Progenitor cell of endocrine pancreas (in vitro differentiated cells): ENCODE results near the gene RPS6KB1. TPM values are rescaled to one million over a fixed set of nuclear protein-coding genes. Genes with fewer than 3 reads are reported as not detected.
"Not testable (repeated sequence)": the region's sequence is repeated elsewhere in the genome, so short reads cannot be mapped to it uniquely, and the experiment has no call there.

ENCODE experiments used
- DNase-seq: peaks from one replicate; pipeline ENCODE4 v3.0.0; 2021; ENCODE audit warnings: low spot score; ENCODE audit not compliant: unreplicated experiment
- H3K27ac Mint-ChIP-seq: 2 replicates; pipeline ENCODE4 v1.8.0; 2021; ENCODE audit warnings: mild to moderate bottlenecking, moderate library complexity, mixed read lengths
- H3K27me3 Mint-ChIP-seq: 2 replicates; pipeline ENCODE4 v1.8.0; 2021; ENCODE audit warnings: mixed read lengths
- H3K36me3 Mint-ChIP-seq: 2 replicates; pipeline ENCODE4 v1.8.0; 2022; ENCODE audit warnings: mixed read lengths; ENCODE audit not compliant: insufficient read depth
- H3K4me1 Mint-ChIP-seq: 2 replicates; pipeline ENCODE4 v1.8.0; 2021; ENCODE audit warnings: low read depth, mixed read lengths
- H3K4me3 Mint-ChIP-seq: 2 replicates; pipeline ENCODE4 v1.8.0; 2021; ENCODE audit warnings: low read depth, mild to moderate bottlenecking, moderate library complexity, mixed read lengths
- H3K9me3 Mint-ChIP-seq: 2 replicates; pipeline ENCODE4 v1.8.0; 2021; ENCODE audit warnings: low read depth, mixed read lengths
- CTCF ChIP-seq: fragments of 200-600 bp; sonication (generic); IDR thresholded peaks from one replicate; pipeline ENCODE4 v1.5.0; 2021; ENCODE audit warnings: antibody characterized with exemption, mild to moderate bottlenecking; ENCODE audit not compliant: unreplicated experiment
- total RNA-seq: library from RNA; stranded (reverse); gene quantifications from 2 replicates; pipeline ENCODE4 v1.2.1, GENCODE V29; 2021

Gene RPS6KB1
- total RNA-seq, 1 donor from 2014 or later, result 48.9 TPM

GRCh38 chr17:59941131-59941530 lies 48.2 kb downstream of the RPS6KB1 start:
- no peaks in the 10 kb centered on the region for H3K4me1 Mint-ChIP-seq
- no peak overlapping the region for H3K27ac Mint-ChIP-seq
- no peak for TF ChIP-seq CTCF
- H3K36me3 Mint-ChIP-seq, result peaks cover 15% of the 10 kb centered on the region
- no peaks in the 10 kb centered on the region for H3K27me3 Mint-ChIP-seq
- H3K4me3 Mint-ChIP-seq, result no peak overlapping the region
- DNase-seq, result no peak
- H3K9me3 Mint-ChIP-seq, result no peaks in the 10 kb centered on the region

- H3K4me1 Mint-ChIP-seq, H3K4me3 Mint-ChIP-seq, DNase-seq, H3K27me3 Mint-ChIP-seq, H3K9me3 Mint-ChIP-seq, H3K27ac Mint-ChIP-seq: not testable (repeated sequence)
- peaks cover 12% of the 10 kb centered on the region for H3K36me3 Mint-ChIP-seq
Observed at GRCh38 chr17:59946433-59946832, 53.5 kb downstream of the RPS6KB1 start.

- not testable (repeated sequence) for H3K9me3 Mint-ChIP-seq, H3K4me3 Mint-ChIP-seq, H3K27me3 Mint-ChIP-seq, H3K4me1 Mint-ChIP-seq, DNase-seq
- H3K27ac Mint-ChIP-seq, result peak overlapping the region; percentile 29
- H3K36me3 Mint-ChIP-seq, result peaks cover 12% of the 10 kb centered on the region
Observed at GRCh38 chr17:59947310-59947709, 54.4 kb downstream of the RPS6KB1 start.

GRCh38 chr17:59950049-59950448 lies 57.1 kb downstream of the RPS6KB1 start:
- H3K27me3 Mint-ChIP-seq, result no peaks in the 10 kb centered on the region
- no peak overlapping the region for H3K27ac Mint-ChIP-seq
- peaks cover 14% of the 10 kb centered on the region for H3K36me3 Mint-ChIP-seq
- no peaks in the 10 kb centered on the region for H3K9me3 Mint-ChIP-seq
- H3K4me1 Mint-ChIP-seq, result no peaks in the 10 kb centered on the region
- no peak for DNase-seq
- H3K4me3 Mint-ChIP-seq, result no peak overlapping the region
- no peak for TF ChIP-seq CTCF

GRCh38 chr17:59954856-59955255 lies 61.9 kb downstream of the RPS6KB1 start:
- Mint-ChIP-seq H3K27ac (no peak overlapping the region), H3K4me3 (no peak overlapping the region), H3K4me1 (peaks cover 3% of the 10 kb centered on the region), H3K9me3 (no peaks in the 10 kb centered on the region), H3K36me3 (peaks cover 16% of the 10 kb centered on the region), H3K27me3 (no peaks in the 10 kb centered on the region)
- no peak for TF ChIP-seq CTCF
- DNase-seq, result no peak

GRCh38 chr17:59959574-59959973 lies 66.7 kb downstream of the RPS6KB1 start:
- not testable (repeated sequence) for H3K27me3 Mint-ChIP-seq, H3K27ac Mint-ChIP-seq, H3K4me3 Mint-ChIP-seq, H3K9me3 Mint-ChIP-seq, DNase-seq
- H3K4me1 Mint-ChIP-seq, result peaks cover 10% of the 10 kb centered on the region
- H3K36me3 Mint-ChIP-seq, result peaks cover 13% of the 10 kb centered on the region

GRCh38 chr17:59962739-59963318 lies 69.9 kb downstream of the RPS6KB1 start:
- DNase-seq, result no peak
- Mint-ChIP-seq H3K4me1 (peaks cover 12% of the 10 kb centered on the region), H3K9me3 (no peaks in the 10 kb centered on the region), H3K4me3 (peak overlapping the region; percentile 49), H3K27ac (no peak overlapping the region), H3K36me3 (peaks cover 9% of the 10 kb centered on the region), H3K27me3 (peaks cover 3% of the 10 kb centered on the region)
- TF ChIP-seq CTCF, result no peak
